Right lobe of liver (tissue), 4 donors: ENCODE data around the gene DYNLRB1.

ENCODE experiments used
- CTCF ChIP-seq, 4 donors: fragments of 200-600 bp in 3 of 4; fragments of 450-650 bp in 1 of 4; IDR thresholded peaks; one replicate each; pipeline versions ENCODE4 v1.5.1 to v1.8.0; 2016 to 2022; ENCODE audit warnings: antibody characterized with exemption in 4 of 4, mild to moderate bottlenecking in 2 of 4
- POLR2A ChIP-seq: fragments of 450-650 bp; IDR thresholded peaks from one replicate; pipeline ENCODE4 v1.6.1; 2017; ENCODE audit warnings: antibody characterized with exemption, mild to moderate bottlenecking
- donor health status: DM: no; HTN: no; CAD: no.
- donor health status: DM: no; HTN: no; CAD: no.
- donor health status: DM: no; HTN: yes; CAD: no.

- TF ChIP-seq CTCF (IDR thresholded peaks at IDR 0.05) (no peak), POLR2A (no peak)
Measured at GRCh38 chr20:34560141-34560523, 43.9 kb downstream of the DYNLRB1 start.
